SK-N-SH treated with all-trans-retinoic acid at 6 μM for 48 hours (cell line): ENCODE measurements around the gene UROD.

Source experiments
- ATAC-seq: fragments of 200-7000 bp; cut with Tn5 transposase; 3 replicates; pipeline ENCODE4 v1.9.1; 2020; ENCODE audit warnings: mild to moderate bottlenecking, moderate library complexity
- CREB5 ChIP-seq: fragments of 250-450 bp; sonication (Bioruptor Pico); IDR thresholded peaks from 2 replicates; pipeline ENCODE4 v1.5.1; 2020; ENCODE audit warnings: low read depth, mild to moderate bottlenecking, moderate library complexity
- CSDC2 ChIP-seq: fragments of 250-450 bp; sonication (Bioruptor Pico); IDR thresholded peaks from 2 replicates; pipeline ENCODE4 v1.5.0; 2020; ENCODE audit warnings: mild to moderate bottlenecking, moderate library complexity
- CSRNP3 ChIP-seq: fragments of 250-450 bp; sonication (Bioruptor Pico); IDR thresholded peaks from 2 replicates; pipeline ENCODE4 v1.5.1; 2021; ENCODE audit warnings: mild to moderate bottlenecking, moderate library complexity
- ESRRG ChIP-seq: fragments of 250-450 bp; sonication (Bioruptor Pico); IDR thresholded peaks from 2 replicates; pipeline ENCODE4 v1.6.1; 2021; ENCODE audit warnings: mild to moderate bottlenecking
- OSR1 ChIP-seq: fragments of 250-450 bp; sonication (Bioruptor Pico); IDR thresholded peaks from 2 replicates; pipeline ENCODE4 v1.8.0; 2022; ENCODE audit warnings: moderate library complexity, mild to moderate bottlenecking, inconsistent platforms
- POU6F1 ChIP-seq: fragments of 250-450 bp; sonication (Bioruptor Pico); IDR thresholded peaks from 2 replicates; pipeline ENCODE4 v1.8.0; 2021; ENCODE audit warnings: low read depth, mild to moderate bottlenecking, moderate library complexity, borderline replicate concordance
- RARB ChIP-seq: fragments of 250-450 bp; sonication (Bioruptor Pico); IDR thresholded peaks from 2 replicates; pipeline ENCODE4 v1.8.0; 2021; ENCODE audit warnings: mild to moderate bottlenecking, moderate library complexity
- TCF4 ChIP-seq: fragments of 250-450 bp; sonication (Bioruptor Pico); IDR thresholded peaks from 2 replicates; pipeline ENCODE4 v1.8.0; 2021; ENCODE audit warnings: mild to moderate bottlenecking, moderate library complexity, borderline replicate concordance
- TOX ChIP-seq: fragments of 250-450 bp; sonication (Bioruptor Pico); IDR thresholded peaks from 2 replicates; pipeline ENCODE4 v1.8.0; 2021; ENCODE audit warnings: mild to moderate bottlenecking, moderate library complexity, borderline replicate concordance
- TSHZ2 ChIP-seq: fragments of 250-450 bp; sonication (Bioruptor Pico); IDR thresholded peaks from 2 replicates; pipeline ENCODE4 v1.5.0; 2020; ENCODE audit warnings: mild to moderate bottlenecking, moderate library complexity
- ZFP3 ChIP-seq: fragments of 250-450 bp; sonication (Bioruptor Pico); IDR thresholded peaks from 2 replicates; pipeline ENCODE4 v1.5.0; 2020; ENCODE audit warnings: mild to moderate bottlenecking, moderate library complexity
- ZNF70 ChIP-seq: fragments of 450-650 bp; formaldehyde crosslinking; IDR thresholded peaks from 2 replicates; pipeline ENCODE4 v1.5.0; 2020; ENCODE audit warnings: mild to moderate bottlenecking, moderate library complexity
- ZNF8 ChIP-seq: fragments of 450-650 bp; formaldehyde crosslinking; IDR thresholded peaks from 2 replicates; pipeline ENCODE4 v1.5.0; 2020; ENCODE audit warnings: mild to moderate bottlenecking, moderate library complexity

UROD gene

GRCh38 chr1:45008076-45008475, 4.0 kb upstream of the UROD start (continued):
- TF ChIP-seq CREB5: no peak
- TF ChIP-seq ZNF8: no peak
- no peak for TF ChIP-seq ZFP3 (CRISPR knock-in tag)

GRCh38 chr1:45008516-45008915, 3.5 kb upstream of the UROD start:
- ATAC-seq: no peak

GRCh38 chr1:45009296-45009865, 2.7 kb upstream of the UROD start:
- no peak for ATAC-seq
- TF ChIP-seq TOX (CRISPR knock-in tag) (no peak), TCF4 (CRISPR knock-in tag) (no peak), OSR1 (CRISPR knock-in tag) (no peak), POU6F1 (CRISPR knock-in tag) (no peak), TSHZ2 (CRISPR knock-in tag) (no peak), RARB (CRISPR knock-in tag) (no peak), ZNF70 (CRISPR knock-in tag) (no peak)

More at GRCh38 chr1:45008516-45008915, 3.5 kb upstream of the UROD start:
- TF ChIP-seq POU6F1 (CRISPR knock-in tag): no peak
- TF ChIP-seq TOX (CRISPR knock-in tag): no peak
- no peak for TF ChIP-seq ESRRG (CRISPR knock-in tag)
- no peak for TF ChIP-seq TCF4 (CRISPR knock-in tag)
- no peak for TF ChIP-seq CSRNP3 (CRISPR knock-in tag)
- TF ChIP-seq CSDC2 (CRISPR knock-in tag): no peak
- TF ChIP-seq TSHZ2 (CRISPR knock-in tag): no peak
- TF ChIP-seq ZFP3 (CRISPR knock-in tag): no peak
